SK-N-SH (cell line): ENCODE results near the gene TSC2. TPM values are rescaled to one million over a fixed set of nuclear protein-coding genes. Genes with fewer than 3 reads are reported as not detected.

Experiments
- CTCF ChIA-PET: fragments of 300-600, 350-600 bp; formaldehyde crosslinking; extraction: SDS; loops from one replicate; lab custom pipeline; 2021; lab: Yijun Ruan, JAX
- POLR2A ChIA-PET: fragments of 350-600 bp; sonication (Branson Sonifier 250); formaldehyde crosslinking; extraction: SDS; loops from one replicate; lab custom pipeline; 2020; ENCODE audit warnings: antibody characterized with exemption, inconsistent platforms; lab: Yijun Ruan, JAX
- DNase-seq: peaks from one replicate; pipeline ENCODE4 v3.0.0; 2012
- H2AFZ ChIP-seq: fragments of 200-600 bp; sonication (generic); 2 replicates; pipeline ENCODE4 v1.8.1; 2016; ENCODE audit warnings: antibody characterized with exemption, mild to moderate bottlenecking, low read depth
- H3F3A ChIP-seq: fragments of 200-600 bp; sonication (generic); replicated peaks from 2 replicates; pipeline ENCODE3; 2016; ENCODE audit warnings: antibody characterized with exemption, mild to moderate bottlenecking; ENCODE audit not compliant: insufficient read depth
- H3K27ac ChIP-seq, 2 experiments: fragments of 200-500 bp in 1 of 2; fragments of 200-600 bp in 1 of 2; sonication (Bioruptor generic) in 1 of 2; sonication (generic), shearing (Covaris generic) in 1 of 2; 2 replicates each; pipeline versions ENCODE4 v1.5.1 to v1.6.1; 2014 to 2016; ENCODE audit warnings: low read depth in 2 of 2, inconsistent platforms in 1 of 2, low read length in 1 of 2, mild to moderate bottlenecking in 1 of 2, mixed read lengths in 1 of 2
- H3K27me3 ChIP-seq: fragments of 200-600 bp; sonication (generic), shearing (Covaris generic); 2 replicates; pipeline ENCODE4 v1.6.1; 2016; ENCODE audit warnings: mixed run types; ENCODE audit not compliant: insufficient read depth
- H3K36me3 ChIP-seq, 2 experiments: fragments of 200-500 bp in 1 of 2; fragments of 200-600 bp in 1 of 2; sonication (Bioruptor generic) in 1 of 2; sonication (generic) in 1 of 2; replicated peaks in 1 of 2; 2 replicates each; pipeline versions ENCODE3 to v1.5.1; 2014 to 2016; ENCODE audit warnings: low read length in 1 of 2, mild to moderate bottlenecking in 1 of 2; ENCODE audit not compliant: insufficient read depth in 2 of 2, control insufficient read depth in 1 of 2
- H3K4me1 ChIP-seq, 2 experiments: fragments of 200-500 bp in 1 of 2; fragments of 200-600 bp in 1 of 2; sonication (Bioruptor generic) in 1 of 2; sonication (generic), shearing (Covaris generic) in 1 of 2; 2 replicates each; pipeline versions ENCODE4 v1.5.1 to v1.6.1; 2014 to 2016; ENCODE audit warnings: low read depth in 1 of 2, low read length in 1 of 2, mixed run types in 1 of 2; ENCODE audit not compliant: insufficient read depth in 2 of 2, control insufficient read depth in 1 of 2
- H3K4me2 ChIP-seq: fragments of 200-600 bp; sonication (generic), shearing (Covaris generic); 2 replicates; pipeline ENCODE4 v1.6.1; 2017; ENCODE audit warnings: mixed run types
- H3K4me3 ChIP-seq, 2 experiments: fragments of 200-500 bp in 1 of 2; fragments of 200-600 bp in 1 of 2; sonication (Bioruptor generic) in 1 of 2; sonication (generic), shearing (Covaris generic) in 1 of 2; 2 replicates each; pipeline versions ENCODE4 v1.5.1 to v1.8.1; 2014 to 2016; ENCODE audit warnings: low read depth in 2 of 2, inconsistent platforms in 1 of 2, low read length in 1 of 2, mild to moderate bottlenecking in 1 of 2, mixed read lengths in 1 of 2, moderate library complexity in 1 of 2
- H3K79me2 ChIP-seq: fragments of 200-600 bp; sonication (generic); 2 replicates; pipeline ENCODE4 v1.8.1; 2017; ENCODE audit warnings: mild to moderate bottlenecking; ENCODE audit not compliant: insufficient read depth
- H3K9ac ChIP-seq: fragments of 200-600 bp; sonication (generic); 2 replicates; pipeline ENCODE4 v1.6.1; 2017; ENCODE audit warnings: mixed run types
- H3K9me2 ChIP-seq: fragments of 200-600 bp; sonication (generic); 2 replicates; pipeline ENCODE4 v1.6.1; 2017; ENCODE audit warnings: mixed run types
- H3K9me3 ChIP-seq: fragments of 200-600 bp; sonication (generic); 2 replicates; pipeline ENCODE4 v1.6.1; 2017; ENCODE audit warnings: mixed run types, mild to moderate bottlenecking, moderate library complexity
- H4K20me1 ChIP-seq: fragments of 200-600 bp; sonication (generic); 2 replicates; pipeline ENCODE4 v1.6.1; 2017; ENCODE audit warnings: mild to moderate bottlenecking, mixed run types; ENCODE audit not compliant: insufficient read depth
- ELF1 ChIP-seq: IDR thresholded peaks from 2 replicates; pipeline ENCODE4 v1.4.0; 2012
- GABPA ChIP-seq: IDR thresholded peaks from 2 replicates; pipeline ENCODE4 v1.4.0; 2012; ENCODE audit warnings: low read depth, mild to moderate bottlenecking
- RCOR1 ChIP-seq: fragments of 150-350 bp; IDR thresholded peaks from 2 replicates; pipeline ENCODE4 v1.6.1; 2017; ENCODE audit warnings: antibody characterized with exemption, low read length
- RFX5 ChIP-seq: IDR thresholded peaks from 2 replicates; pipeline ENCODE4 v1.6.1; 2012; ENCODE audit warnings: mild to moderate bottlenecking, improper control_type of control experiment, low read length
- RXRA ChIP-seq: IDR thresholded peaks from 2 replicates; pipeline ENCODE4 v1.4.0; 2012; ENCODE audit warnings: low read depth, mild to moderate bottlenecking, borderline replicate concordance
- SMC3 ChIP-seq: IDR thresholded peaks from 2 replicates; pipeline ENCODE4 v1.6.1; 2012; ENCODE audit warnings: low read depth, low read length, improper control_type of control experiment
- WGBS: methylation state at CpG from one replicate; pipeline ENCODE4 v1.1.6; 2017; ENCODE audit warnings: low lambda C conversion rate; 5-methylcytosine and 5-hydroxymethylcytosine counted together
- polyA plus RNA-seq, 3 experiments: library from polyadenylated mRNA; depleted of rRNA; stranded (reverse); fragments of >200 nt; gene quantifications; 2 replicates each; pipeline ENCODE4 v1.2.3, GENCODE V29; 2012
- TF ChIP-seq, protein P1 (sequence below): IDR thresholded peaks from 2 replicates; pipeline ENCODE4 v1.4.0; 2012; ENCODE audit warnings: low read depth
- TF ChIP-seq, protein P2 (sequence below): fragments of 200-600 bp; sonication (generic); IDR thresholded peaks from 2 replicates; pipeline ENCODE4 v1.6.1; 2017; ENCODE audit warnings: antibody characterized with exemption, mild to moderate bottlenecking, moderate library complexity
- TF ChIP-seq, protein P3 (sequence below): fragments of 150-350 bp; IDR thresholded peaks from 2 replicates; pipeline ENCODE4 v1.6.1; 2016; ENCODE audit warnings: mild to moderate bottlenecking, low read depth, low read length
- TF ChIP-seq, protein P4 (sequence below): IDR thresholded peaks from 2 replicates; pipeline ENCODE4 v1.4.0; 2012; ENCODE audit warnings: low read depth, borderline replicate concordance
- TF ChIP-seq, protein P5 (sequence below): IDR thresholded peaks from 2 replicates; pipeline ENCODE4; 2012

TSC2 gene
- polyA plus RNA-seq, 1 of the 3 experiments (the other 2 are of a cell fraction), result 96.1 TPM

DNA sequence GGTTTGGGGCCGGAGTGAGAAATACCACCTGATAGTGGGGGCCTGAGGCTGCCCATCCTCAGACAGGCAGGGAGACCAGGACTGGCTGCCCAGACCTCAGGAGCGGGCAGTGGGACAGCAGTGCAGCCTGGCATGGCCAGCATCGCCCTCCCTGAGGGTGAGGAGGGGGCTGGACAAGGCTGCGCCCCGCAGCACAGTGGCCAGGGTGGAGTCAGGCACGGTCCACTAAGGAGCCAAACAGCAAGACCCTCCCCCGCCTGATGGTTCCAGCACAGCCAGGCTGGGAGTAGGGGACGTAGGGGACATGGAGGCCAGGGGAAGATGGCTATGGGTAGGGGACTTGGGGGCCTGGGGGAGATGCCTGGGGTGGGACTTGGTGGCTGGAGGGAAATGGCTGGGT is 41.5 kb upstream of the TSC2 start:
- no peak overlapping the region for H3K9ac ChIP-seq
- peaks cover 86% of the 10 kb centered on the region for H3K79me2 ChIP-seq
- CTCF ChIA-PET, result interaction anchor here (4.1 kb wide), 1 partner anchor 148 kb away, joined by 26 read pairs; the partner anchor contains the start of gene TRAF7
- H3F3A ChIP-seq, result peaks cover 15% of the 10 kb centered on the region
- POLR2A ChIA-PET, result no interaction called here
- no peak overlapping the region; a peak in 1 of 4 replicates for H3K27ac ChIP-seq
- H3K4me2 ChIP-seq, result no peak overlapping the region
- no peak overlapping the region for H3K4me3 ChIP-seq
- H3K36me3 ChIP-seq, result peaks cover 3 to 28% of the 10 kb centered on the region in 2 experiments
- no peak overlapping the region for H2AFZ ChIP-seq
- H3K27me3 ChIP-seq, result no peaks in the 10 kb centered on the region
- DNase-seq, result no peak
- no peaks in the 10 kb centered on the region for H3K9me2 ChIP-seq
- no peaks in the 10 kb centered on the region for H3K9me3 ChIP-seq
- WGBS, result 97% methylated on average over 4 of the region's 8 CpGs
- TF ChIP-seq, protein P1, sequence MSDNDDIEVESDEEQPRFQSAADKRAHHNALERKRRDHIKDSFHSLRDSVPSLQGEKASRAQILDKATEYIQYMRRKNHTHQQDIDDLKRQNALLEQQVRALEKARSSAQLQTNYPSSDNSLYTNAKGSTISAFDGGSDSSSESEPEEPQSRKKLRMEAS, result no peak
- TF ChIP-seq SMC3, result no peak
- TF ChIP-seq RXRA, result no peak
- TF ChIP-seq, protein P2, sequence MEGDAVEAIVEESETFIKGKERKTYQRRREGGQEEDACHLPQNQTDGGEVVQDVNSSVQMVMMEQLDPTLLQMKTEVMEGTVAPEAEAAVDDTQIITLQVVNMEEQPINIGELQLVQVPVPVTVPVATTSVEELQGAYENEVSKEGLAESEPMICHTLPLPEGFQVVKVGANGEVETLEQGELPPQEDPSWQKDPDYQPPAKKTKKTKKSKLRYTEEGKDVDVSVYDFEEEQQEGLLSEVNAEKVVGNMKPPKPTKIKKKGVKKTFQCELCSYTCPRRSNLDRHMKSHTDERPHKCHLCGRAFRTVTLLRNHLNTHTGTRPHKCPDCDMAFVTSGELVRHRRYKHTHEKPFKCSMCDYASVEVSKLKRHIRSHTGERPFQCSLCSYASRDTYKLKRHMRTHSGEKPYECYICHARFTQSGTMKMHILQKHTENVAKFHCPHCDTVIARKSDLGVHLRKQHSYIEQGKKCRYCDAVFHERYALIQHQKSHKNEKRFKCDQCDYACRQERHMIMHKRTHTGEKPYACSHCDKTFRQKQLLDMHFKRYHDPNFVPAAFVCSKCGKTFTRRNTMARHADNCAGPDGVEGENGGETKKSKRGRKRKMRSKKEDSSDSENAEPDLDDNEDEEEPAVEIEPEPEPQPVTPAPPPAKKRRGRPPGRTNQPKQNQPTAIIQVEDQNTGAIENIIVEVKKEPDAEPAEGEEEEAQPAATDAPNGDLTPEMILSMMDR, result no peak
- TF ChIP-seq, protein P3, sequence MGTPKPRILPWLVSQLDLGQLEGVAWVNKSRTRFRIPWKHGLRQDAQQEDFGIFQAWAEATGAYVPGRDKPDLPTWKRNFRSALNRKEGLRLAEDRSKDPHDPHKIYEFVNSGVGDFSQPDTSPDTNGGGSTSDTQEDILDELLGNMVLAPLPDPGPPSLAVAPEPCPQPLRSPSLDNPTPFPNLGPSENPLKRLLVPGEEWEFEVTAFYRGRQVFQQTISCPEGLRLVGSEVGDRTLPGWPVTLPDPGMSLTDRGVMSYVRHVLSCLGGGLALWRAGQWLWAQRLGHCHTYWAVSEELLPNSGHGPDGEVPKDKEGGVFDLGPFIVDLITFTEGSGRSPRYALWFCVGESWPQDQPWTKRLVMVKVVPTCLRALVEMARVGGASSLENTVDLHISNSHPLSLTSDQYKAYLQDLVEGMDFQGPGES, result no peak
- TF ChIP-seq, protein P4, sequence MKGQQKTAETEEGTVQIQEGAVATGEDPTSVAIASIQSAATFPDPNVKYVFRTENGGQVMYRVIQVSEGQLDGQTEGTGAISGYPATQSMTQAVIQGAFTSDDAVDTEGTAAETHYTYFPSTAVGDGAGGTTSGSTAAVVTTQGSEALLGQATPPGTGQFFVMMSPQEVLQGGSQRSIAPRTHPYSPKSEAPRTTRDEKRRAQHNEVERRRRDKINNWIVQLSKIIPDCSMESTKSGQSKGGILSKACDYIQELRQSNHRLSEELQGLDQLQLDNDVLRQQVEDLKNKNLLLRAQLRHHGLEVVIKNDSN, result no peak
- TF ChIP-seq, protein P5, sequence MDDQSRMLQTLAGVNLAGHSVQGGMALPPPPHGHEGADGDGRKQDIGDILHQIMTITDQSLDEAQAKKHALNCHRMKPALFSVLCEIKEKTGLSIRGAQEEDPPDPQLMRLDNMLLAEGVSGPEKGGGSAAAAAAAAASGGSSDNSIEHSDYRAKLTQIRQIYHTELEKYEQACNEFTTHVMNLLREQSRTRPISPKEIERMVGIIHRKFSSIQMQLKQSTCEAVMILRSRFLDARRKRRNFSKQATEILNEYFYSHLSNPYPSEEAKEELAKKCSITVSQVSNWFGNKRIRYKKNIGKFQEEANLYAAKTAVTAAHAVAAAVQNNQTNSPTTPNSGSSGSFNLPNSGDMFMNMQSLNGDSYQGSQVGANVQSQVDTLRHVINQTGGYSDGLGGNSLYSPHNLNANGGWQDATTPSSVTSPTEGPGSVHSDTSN, result no peak
- TF ChIP-seq ELF1, result no peak
- no peak for TF ChIP-seq GABPA
- TF ChIP-seq RCOR1, result no peak
- TF ChIP-seq RFX5, result no peak
- peaks cover 73% of the 10 kb centered on the region for H4K20me1 ChIP-seq
- peaks cover 24 to 61% of the 10 kb centered on the region in 2 experiments; a peak in 3 of 4 replicates for H3K4me1 ChIP-seq
